Activated CD4-positive, alpha-beta T cell treated with anti-CD3 and anti-CD28 coated beads, Interleukin-2, Interleukin-4, amounts not matched to agents 100 ng/mL and 50 ng/mL, durations not matched to agents 16 hours and 8 hours (primary cell): ENCODE measurements around the gene CYP2J2.
A peak's percentile ranks its signal among the peaks of the same experiment; 100 is the strongest.
"Not testable (repeated sequence)": the region's sequence is repeated elsewhere in the genome, so short reads cannot be mapped to it uniquely, and the experiment has no call there.

ENCODE experiments used
- DNase-seq: peaks from one replicate; pipeline ENCODE4 v3.0.0-alpha.2; 2020; ENCODE audit warnings: low spot score

The CYP2J2 gene

GRCh38 chr1:59917785-59918180, 8.8 kb downstream of the CYP2J2 start:
- DNase-seq, result no peak

- no peak for DNase-seq
Measured at GRCh38 chr1:59917026-59917784, 9.4 kb downstream of the CYP2J2 start.

- DNase-seq, result no peak
Measured at GRCh38 chr1:59915516-59915915, 11.1 kb downstream of the CYP2J2 start.

GRCh38 chr1:59914791-59915286, 11.7 kb downstream of the CYP2J2 start:
- DNase-seq, result not testable (repeated sequence)

- DNase-seq, result no peak
Measured at GRCh38 chr1:59908682-59909081, 17.9 kb downstream of the CYP2J2 start.

- no peak for DNase-seq
Measured at GRCh38 chr1:59908084-59908483, 18.5 kb downstream of the CYP2J2 start.

GRCh38 chr1:59906931-59907330, 19.6 kb downstream of the CYP2J2 start:
- no peak for DNase-seq

GRCh38 chr1:59903141-59903754, 23.3 kb downstream of the CYP2J2 start:
- peak; percentile 5 for DNase-seq

GRCh38 chr1:59901770-59902388, 24.7 kb downstream of the CYP2J2 start:
- no peak for DNase-seq

GRCh38 chr1:59900640-59901039, 25.9 kb downstream of the CYP2J2 start:
- no peak for DNase-seq

GRCh38 chr1:59898927-59899326, 27.6 kb downstream of the CYP2J2 start:
- DNase-seq, result no peak

- DNase-seq, result no peak
Measured at GRCh38 chr1:59897165-59897564, 29.4 kb downstream of the CYP2J2 start.

- no peak for DNase-seq
Measured at GRCh38 chr1:59892841-59893811, 33.4 kb downstream of the CYP2J2 start.

- no peak for DNase-seq
Measured at GRCh38 chr1:59885160-59885832, 41.3 kb downstream of the CYP2J2 start.

- no peak for DNase-seq
Measured at GRCh38 chr1:59880735-59881134, 45.8 kb downstream of the CYP2J2 start.

GRCh38 chr1:59879996-59880505, 46.5 kb downstream of the CYP2J2 start:
- no peak for DNase-seq

- DNase-seq, result peak; percentile 25
Measured at GRCh38 chr1:59879574-59879973, 47.0 kb downstream of the CYP2J2 start.

GRCh38 chr1:59878370-59878769, 48.2 kb downstream of the CYP2J2 start:
- no peak for DNase-seq

- no peak for DNase-seq
Measured at GRCh38 chr1:59877108-59877682, 49.4 kb downstream of the CYP2J2 start.

GRCh38 chr1:59871746-59872145, 54.8 kb downstream of the CYP2J2 start:
- no peak for DNase-seq

- no peak for DNase-seq
Measured at GRCh38 chr1:59866462-59866861, 60.1 kb downstream of the CYP2J2 start.
